ENCODE measurements around the gene WDR70.
"Not testable (repeated sequence)": the region's sequence is repeated elsewhere in the genome, so short reads cannot be mapped to it uniquely, and the experiment has no call there.

The WDR70 gene

DNA sequence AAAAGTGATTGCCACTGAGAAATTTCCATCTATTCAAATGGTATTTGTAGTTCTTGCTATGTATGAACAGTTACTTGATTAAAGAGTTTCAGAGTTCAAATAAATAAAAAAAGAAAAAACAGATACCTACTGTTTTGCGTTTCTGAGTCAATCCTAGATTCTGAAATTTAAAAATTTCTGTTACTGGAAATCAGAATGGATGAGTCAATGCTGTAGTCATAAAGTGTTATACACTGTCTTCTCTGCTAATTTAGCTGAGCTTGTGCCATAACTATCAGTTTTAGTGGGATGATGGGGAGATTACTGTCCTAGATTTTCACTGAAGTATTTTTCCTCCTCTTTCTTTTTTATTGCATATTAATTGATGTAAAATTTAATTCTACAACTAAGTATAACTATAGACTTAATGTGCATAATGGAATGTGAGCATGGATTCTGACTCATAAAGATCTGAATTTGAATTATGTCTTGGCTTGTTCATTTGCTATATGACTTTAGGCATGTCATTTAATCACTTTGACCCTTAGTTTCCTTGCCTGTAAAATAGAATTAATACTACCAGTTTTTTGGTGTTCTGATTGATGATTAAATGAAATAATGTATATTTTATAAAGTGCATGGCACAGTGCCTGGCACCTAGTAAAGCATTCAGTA, 75.4 kb downstream of the WDR70 start:
- not testable (repeated sequence) for DNase-seq

DNA sequence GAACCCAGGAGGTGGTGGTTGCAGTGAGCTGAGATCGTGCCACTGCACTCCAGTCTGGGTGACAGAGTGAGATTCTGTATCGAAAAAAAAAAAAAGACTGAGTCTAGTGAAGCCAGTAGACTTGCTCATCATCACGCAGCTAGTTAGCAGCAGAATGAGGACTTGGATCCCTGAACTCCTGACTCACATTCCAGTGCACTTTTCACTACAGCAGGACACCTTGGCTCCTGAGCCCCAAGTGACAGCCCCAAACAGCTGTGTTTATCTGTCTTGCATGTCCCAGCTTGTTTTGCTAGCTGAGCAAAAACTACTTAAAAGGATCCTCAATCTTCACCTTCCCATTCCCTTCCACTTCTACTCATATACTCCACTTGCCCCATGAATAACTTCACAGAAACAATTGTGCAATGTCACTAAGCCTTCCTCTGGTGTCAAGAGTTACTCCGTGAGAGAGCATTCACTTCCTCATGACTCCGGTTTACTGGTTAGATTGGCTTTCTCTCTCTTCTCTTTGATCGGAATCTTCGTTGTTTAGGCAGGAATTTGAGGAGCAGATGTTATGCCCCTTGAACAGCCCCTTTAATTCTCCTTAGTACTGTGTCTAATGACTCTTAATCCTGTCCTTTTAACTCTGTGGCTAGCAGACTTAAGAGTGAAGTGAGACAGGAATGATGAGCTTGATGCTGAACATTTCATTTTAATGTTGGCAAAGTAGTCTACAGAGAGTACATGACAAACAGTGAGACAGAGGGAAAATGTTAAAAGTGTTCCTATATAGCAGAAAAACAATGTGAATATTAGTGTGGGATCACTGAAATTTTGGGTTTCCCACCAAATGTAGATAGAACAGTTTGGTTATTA, 84.3 kb downstream of the WDR70 start:
- not testable (repeated sequence) for DNase-seq

DNA sequence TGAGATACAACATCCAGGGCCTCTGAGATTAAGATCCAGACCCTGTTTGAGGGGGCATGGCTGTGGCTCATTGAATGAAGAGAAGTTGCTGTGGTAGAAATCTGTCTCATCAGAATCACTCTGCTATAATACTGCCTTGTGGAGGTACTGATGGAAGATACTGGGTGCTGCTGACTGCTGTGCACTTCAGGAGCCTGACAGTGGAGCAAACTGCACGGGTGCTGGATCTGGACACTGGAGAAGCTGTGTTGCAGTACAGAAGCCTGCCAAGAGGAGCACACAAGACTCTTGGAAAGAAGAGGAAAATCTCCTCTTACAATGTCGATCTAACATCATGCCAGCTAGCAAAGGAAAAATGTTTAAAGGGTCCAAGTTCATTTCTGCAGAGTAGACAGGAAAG, 85.5 kb downstream of the WDR70 start:
- DNase-seq, result not testable (repeated sequence)

DNA sequence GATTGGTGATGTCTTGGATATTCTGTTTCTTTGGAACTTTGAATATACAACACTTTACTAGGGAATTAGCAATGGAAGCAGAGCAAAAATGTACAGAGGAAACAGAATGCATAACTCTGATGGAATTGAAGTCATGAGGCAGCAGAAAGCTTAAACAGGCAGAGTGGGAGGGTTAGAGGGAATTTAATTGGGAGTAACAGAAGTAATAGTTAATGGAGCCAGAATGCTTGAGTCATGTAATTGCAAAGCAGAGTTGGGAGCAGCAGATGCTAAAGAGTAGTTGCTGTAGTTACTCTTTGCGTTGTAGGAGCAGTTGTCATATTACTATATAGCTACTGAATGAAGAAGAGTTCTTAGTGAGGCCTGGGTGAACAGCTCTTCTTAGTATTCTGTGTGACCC, 90.3 kb downstream of the WDR70 start:
- not testable (repeated sequence) for DNase-seq

DNA sequence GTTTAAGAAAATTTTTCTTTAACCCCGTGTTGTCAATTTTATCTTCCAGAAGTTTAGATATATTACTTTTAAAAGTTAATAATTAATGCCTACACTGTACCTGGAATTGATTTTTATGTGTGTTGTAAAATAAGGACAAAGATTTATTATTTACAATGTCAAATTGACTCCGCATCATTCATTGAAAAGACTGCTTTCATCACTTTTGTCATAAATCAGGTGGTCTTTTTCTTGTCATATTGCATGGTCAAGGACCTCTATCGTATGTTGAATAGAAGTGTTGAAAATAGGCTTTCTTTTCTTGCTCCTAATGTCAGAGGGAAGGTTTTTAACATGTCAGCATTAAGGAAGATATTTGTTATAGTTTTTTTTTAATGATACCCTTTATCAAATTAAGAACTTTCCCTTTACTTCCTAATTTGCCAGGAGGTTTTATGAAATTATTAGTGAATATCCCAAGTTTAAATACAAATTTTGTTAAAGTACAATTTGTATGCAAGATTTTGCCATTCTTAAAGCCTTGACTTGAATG, 92.6 kb downstream of the WDR70 start:
- no peak for DNase-seq

DNA sequence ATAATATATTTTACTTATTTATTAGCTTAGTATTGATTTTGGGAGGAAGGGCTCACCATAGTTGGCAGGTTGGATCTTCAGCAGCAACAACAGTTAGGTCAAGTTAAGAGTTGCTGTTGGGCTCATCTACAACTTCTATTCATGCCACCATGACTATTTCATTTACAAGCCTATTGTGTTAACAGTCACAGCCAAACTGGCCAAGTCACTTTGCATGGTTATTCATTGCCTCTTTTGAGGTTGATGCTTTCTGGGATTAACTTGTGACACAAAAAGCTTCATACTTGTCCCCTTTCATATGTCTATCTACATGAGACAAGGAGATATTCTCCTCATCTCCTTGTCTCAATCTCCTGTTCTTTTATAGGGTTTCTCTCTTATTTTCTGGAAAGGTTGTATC, 98.3 kb downstream of the WDR70 start:
- DNase-seq, result no peak

DNA sequence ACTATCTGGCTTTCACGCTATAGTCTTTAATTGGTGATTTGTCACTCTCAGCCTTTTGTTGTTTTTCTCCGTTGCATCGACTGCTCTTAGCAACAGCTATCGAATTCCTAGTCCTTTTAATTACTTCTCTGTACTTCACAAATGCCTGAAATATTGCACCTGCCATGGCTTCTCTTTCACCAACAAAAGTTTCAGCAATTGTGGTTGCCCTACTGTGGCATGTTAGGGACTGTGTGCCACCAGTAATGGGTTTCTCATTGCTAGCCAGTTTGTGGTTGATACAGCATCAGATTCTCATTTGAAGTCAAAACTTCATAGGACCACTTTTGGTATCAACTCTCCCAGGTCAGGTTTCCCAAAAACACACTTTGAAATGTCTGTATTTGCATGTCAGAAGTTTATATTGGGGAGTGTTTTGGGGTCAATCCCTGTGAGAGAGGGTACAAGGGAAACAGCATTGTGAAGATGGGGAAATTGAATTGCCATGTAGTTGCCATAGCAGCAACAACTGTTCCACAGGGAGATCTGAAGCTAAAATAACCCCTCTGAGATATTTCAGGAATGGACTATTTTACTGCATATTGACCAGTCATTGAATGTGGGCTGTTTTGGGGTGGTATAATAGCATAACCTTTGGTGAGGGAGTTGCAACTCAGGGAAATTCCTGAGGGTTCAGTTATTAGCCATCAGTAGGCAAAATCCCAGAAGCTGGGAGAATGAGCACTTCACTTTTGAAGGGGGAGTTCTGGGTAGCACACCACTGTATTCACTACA, 99.2 kb downstream of the WDR70 start:
- DNase-seq, result no peak

DNA sequence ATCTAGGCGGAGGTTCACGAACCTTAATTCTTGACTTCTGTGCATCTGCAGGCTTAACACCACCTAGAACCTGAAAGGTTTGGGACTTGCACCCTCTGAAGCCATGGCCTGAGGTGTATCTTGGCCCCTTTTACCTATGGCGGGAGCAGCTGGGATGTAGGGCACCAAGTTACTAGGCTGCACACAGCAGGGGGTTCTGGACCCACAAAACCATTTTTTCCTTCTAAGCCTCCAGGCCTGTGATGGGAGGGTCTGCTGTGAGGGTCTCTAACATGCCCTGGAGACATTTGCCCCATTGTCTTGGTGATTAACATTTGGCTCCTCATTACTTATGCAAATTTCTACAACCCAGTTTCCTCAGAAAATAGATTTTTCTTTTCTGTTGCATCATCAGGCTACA, 102.3 kb downstream of the WDR70 start:
- DNase-seq, result not testable (repeated sequence)

DNA sequence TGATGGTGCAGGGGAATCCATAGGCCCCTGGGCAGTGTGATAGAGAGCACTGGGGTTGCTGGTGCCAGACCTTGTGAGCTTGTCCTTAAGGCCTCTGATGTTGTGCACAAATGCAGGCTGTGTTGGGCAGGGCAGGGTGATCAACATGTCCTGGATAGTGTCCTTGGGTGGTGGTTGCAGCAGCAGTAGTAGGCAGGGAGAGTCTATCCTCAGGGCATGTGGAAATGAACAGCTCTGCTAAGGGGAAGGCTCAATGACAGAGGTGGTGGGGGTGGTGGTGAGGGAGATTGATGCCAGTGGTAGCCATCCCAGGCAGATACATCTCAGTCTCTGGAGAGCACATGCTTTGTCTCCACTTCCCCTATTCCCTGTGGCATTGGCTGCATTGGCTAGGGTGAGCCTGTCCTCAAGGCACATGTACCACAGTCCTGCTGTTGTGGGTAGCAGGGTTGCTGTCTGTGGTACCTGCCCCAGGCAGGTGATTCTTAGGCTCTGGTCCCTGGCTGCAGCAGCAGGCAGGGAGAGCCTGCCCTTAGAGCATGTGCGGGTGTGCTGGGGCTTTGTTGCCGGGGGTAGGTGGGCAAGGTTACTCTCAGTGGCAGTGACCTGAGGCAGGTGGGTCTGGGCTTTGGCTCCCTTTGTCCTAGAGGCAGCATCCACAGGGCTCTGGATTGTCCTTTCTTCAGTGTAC, 111.1 kb downstream of the WDR70 start:
- no peak for DNase-seq

DNA sequence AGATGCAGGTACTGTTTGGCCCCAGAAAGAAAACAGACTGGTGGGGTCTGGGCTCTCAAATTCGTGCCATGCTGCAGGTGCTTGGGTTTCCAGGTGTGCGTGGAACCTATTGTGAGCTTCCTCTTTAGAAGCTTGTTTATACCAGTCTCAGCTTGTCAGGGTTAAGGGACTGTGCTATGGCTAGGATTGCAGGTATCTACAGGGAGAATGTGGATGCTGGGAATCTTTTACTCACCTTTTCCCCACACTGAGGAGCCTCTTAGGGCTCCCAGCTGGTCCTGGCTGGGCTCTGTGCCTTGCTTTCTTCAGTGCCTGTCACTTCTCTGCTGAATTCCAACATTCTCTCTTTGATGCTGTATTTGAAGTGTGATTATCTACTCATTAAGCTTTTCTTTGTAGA, 111.8 kb downstream of the WDR70 start:
- DNase-seq, result no peak

DNA sequence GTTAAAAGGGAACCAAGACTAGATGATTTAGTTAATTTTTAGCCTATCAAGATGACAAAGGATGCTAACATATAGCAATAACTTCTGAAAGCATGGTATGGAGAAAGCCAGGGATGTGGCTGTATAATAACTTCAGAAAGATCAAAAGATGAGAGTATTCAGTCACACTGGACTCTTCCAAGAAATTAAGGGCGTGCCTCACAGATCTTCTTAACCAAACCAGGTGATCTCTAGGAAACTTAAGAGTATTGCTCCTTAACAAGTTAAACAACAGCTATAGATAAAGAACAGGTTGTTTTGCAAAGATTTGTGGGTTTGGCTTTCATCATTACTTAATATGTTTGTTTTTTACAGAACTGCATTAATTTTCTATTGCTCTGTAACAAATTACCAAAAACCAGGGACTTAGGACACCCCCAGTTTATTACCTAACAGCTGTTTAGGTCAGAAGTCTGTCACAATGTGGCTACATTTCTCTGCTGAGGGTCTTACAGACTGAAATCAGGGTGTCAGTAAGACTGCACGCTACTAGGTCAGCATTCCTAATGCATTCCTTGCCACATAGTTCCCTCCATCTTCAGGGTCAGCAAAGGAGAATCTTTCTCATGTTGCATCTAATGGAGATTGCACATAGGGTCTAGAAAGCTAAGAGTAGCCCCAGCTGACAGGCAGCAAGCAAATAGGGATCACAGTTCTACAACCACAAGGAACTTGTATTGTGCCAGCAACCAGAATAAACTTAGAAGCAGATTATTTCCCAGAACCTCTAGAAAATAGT, 113.8 kb downstream of the WDR70 start:
- DNase-seq, result no peak

DNA sequence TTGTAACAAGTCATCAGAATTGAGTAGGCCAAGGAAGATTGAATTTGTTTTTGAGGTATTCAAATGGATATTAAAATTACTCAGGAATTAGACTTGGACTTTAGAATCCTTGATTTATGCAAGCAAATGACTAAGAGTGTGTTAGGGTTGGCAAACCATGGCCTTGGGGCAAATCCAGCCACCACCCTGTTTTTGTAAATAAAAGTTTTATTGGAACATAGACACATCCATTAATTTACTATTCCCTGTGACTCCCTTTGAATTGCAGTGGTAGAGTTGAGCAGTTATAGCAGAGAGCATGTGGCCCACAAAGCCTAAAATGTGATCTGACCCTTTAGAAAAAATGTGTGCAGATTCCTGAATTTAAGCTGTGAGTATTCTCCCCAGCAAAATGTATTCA, 115.6 kb downstream of the WDR70 start:
- no peak for DNase-seq

DNA sequence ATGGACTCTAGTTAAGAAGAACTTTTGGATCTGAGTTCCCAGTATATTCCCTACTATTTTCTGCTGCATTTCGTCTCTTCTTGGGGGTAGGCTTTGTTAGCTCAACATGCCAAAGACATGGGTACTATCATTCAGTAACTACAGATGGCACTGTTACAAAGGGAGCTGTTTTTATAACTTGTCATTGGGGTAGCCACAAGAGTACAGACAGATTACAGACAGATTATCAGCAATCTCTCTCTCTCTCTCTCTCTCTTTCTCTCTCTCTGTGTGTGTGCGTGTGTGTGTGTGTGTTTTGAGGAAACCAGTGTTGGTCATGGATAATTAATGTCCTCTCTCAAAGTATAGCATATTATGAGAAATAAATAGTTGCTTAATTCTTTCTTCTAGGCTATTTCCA, 116.1 kb downstream of the WDR70 start:
- DNase-seq, result no peak

DNA sequence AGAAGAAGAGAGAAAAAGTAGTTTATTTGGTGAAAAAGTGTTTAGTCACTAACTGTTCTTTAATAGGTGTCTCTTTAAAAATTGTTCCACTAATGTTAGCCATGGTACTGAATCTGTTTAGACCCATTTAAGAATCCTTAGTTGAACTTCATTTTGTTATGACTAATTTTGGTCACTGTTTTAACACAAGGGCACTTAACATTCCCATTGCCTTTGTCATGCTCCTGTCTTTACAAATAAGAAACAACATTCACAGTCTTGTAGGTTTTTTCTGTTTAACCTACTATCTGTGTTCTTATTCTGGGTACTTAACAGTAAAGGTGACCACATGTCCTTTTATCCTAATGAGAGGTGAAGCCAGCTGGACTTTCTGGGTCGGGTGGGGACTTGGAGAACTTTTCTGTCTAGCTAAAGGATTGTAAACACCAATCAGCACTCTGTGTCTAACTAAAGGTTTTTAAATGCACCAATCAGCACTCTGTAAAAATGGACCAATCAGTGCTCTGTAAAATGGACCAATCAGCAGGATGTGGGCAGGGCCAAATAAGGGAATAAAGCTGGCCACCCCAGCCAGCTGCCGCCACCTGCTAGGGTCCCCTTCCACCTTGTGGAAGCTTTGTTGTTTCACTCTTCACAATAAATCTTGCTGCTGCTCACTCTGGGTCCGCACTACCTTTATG, 116.7 kb downstream of the WDR70 start:
- no peak for DNase-seq

DNA sequence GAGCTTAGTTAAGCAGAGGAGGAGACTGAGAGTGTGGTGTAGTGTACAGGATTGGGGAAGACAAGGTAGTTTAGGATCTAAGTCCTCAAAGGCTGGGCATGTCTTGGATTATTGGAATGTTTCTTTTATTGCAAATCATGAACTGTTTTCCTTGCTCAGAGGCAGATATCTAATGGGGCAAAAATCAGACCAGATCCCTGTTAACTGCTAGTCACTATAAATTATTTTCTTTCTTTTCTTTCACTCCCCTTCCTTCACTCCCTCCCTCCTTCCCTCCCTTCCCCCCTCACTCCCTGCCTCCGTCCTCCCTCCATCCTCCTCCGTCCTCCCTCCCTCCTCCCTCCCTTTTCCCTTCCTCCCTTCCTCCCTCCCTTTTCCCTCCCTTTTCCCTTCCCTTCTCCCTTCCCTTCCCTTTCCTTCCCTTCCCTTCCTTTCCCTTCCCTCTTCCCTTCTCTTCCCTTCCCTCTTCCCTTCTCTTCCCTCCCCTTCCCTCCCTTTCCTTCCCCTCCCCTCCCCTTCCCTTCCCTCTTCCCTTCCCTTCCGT, 117.9 kb downstream of the WDR70 start:
- no peak for DNase-seq

DNA sequence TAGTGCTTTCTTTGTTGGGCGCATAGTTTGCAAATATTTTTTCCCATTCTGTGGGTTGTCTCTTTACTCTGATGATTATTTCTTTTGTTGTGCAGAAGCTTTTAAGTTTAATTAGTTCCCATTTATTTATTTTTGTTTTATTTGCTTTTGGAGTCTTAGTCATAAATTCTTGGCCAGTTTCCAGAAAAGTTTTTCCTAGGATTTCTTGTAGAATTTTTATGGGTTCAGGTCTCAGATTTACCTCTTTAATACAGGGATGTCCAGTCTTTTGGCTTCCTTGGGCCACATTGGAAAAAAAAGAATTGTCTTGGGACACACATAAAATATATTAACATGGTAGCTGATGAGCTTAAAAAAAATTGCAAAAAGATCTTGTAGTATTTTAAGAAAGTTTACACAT, 122.0 kb downstream of the WDR70 start:
- DNase-seq, result no peak

DNA sequence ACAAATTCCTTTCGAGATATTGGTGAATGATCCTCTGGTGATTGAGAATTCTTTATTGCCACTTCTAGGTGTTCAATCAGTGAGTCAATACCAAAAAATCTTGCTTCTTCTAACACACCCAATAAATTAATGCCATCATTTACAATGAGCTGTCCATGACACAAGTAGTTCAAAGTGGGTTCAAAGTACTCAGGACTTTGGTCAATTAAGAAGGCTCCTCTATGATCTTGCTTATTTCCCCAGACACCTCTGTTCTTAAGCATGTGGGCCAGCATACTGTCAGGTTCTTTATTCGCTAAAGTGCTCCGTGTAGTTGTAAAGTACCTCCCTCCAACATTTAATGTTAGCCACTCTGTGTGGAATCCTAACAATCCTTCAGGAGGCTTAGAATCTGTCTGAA, 127.1 kb downstream of the WDR70 start:
- DNase-seq, result no peak

DNA sequence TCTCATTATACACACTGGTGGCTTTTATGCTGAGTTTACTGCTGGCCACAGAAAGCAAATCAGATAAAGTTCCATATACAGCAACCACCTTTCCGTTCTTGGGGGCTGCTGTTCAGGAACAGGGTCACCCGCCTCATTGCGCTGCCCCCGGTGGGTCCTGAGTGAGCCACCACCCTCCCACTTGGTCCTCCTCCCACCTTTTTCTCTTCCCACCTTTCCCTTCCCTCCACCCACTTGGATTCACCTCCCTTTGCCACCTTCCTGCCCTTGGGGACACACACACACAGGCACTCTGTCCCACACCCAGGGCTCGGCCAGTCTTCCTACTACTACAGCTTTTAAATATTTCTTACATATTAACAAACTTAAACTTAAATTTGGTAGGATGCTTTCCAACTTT, 127.6 kb downstream of the WDR70 start:
- no peak for DNase-seq

DNA sequence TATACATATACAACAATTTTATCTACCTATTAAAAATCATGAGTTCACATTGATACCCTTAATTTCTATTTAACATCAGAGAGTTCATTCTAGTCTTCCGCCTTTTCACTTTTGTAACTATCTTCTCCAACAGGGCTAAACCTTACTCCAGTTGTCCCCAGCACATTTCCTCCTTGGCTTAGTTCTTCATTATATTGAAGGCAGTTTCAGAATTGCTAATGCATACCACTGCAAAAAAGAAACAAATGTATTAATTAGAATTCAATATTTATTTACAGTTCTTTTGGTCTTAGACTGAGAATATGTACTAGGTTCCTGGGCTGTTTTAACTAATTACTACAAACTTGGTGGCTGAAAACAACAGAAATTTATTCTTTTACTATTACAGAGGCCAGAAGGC, 132.5 kb downstream of the WDR70 start:
- no peak for DNase-seq

DNA sequence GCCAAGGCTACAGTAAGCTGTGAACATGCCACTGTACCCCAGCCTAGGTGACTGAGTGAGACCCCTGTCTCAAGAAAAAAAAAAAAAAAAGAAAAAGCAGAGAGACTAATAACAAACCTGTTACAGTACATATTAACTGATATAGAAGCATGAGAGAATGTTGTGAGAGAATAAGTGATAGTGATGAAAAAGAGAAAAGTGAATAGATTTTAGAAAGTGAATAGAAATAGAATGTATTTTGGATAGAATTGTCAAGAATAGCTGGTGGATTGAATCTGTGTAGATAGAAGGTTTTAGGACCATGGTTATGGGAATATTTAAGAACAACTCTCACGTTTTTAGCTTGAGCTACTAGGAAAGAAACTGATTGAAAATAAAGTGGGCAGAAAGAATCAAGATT, 135.8 kb downstream of the WDR70 start:
- DNase-seq, result no peak

DNA sequence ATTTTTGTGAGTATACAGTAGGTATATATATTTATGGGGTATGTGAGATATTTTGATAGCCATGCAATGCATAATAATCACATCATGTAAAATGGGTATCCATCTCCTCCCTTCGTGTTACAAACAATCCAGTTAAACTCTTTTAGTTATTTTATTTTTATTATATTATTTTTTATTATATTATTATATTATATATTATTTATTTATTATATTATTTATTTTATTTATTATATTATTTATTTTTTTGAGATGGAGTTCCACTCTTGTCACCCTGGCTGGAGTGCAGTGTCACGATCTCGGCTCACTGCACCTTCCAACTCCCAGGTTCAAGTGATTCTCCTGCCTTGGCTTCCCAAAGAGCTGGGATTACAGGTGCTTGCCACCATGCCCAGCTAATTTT, 138.6 kb downstream of the WDR70 start:
- DNase-seq, result no peak
